Peyer's patch (tissue), 4 donors: ENCODE results near the gene CFAP43.

ENCODE experiments used
- POLR2A ChIP-seq, 2 donors: fragments of 450-650 bp; IDR thresholded peaks; one replicate each; pipeline ENCODE4 v1.5.1; 2017; ENCODE audit warnings: antibody characterized with exemption in 2 of 2, mild to moderate bottlenecking in 2 of 2, moderate library complexity in 2 of 2
- TF ChIP-seq, protein P1 (sequence below), 6 experiments: fragments of 450-650 bp in 4 of 6; fragments of 200-600 bp in 2 of 6; sonication (generic) in 1 of 6; IDR thresholded peaks; one replicate each; pipeline ENCODE4 v1.5.1; 2017 to 2019; ENCODE audit warnings: antibody characterized with exemption in 6 of 6, mild to moderate bottlenecking in 3 of 6, moderate library complexity in 1 of 6

GRCh38 chr10:104183682-104184081 is 48.5 kb downstream of the CFAP43 start:
- TF ChIP-seq, protein P1, sequence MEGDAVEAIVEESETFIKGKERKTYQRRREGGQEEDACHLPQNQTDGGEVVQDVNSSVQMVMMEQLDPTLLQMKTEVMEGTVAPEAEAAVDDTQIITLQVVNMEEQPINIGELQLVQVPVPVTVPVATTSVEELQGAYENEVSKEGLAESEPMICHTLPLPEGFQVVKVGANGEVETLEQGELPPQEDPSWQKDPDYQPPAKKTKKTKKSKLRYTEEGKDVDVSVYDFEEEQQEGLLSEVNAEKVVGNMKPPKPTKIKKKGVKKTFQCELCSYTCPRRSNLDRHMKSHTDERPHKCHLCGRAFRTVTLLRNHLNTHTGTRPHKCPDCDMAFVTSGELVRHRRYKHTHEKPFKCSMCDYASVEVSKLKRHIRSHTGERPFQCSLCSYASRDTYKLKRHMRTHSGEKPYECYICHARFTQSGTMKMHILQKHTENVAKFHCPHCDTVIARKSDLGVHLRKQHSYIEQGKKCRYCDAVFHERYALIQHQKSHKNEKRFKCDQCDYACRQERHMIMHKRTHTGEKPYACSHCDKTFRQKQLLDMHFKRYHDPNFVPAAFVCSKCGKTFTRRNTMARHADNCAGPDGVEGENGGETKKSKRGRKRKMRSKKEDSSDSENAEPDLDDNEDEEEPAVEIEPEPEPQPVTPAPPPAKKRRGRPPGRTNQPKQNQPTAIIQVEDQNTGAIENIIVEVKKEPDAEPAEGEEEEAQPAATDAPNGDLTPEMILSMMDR (IDR thresholded peaks at IDR 0.05), result no peak
- TF ChIP-seq POLR2A (IDR thresholded peaks at IDR 0.05), result no peak
